HFF-Myc (cell line): ENCODE measurements around the gene PARN.

Experiments
- DNase-seq: peaks from one replicate; pipeline ENCODE4 v3.0.0-alpha.2; 2011; ENCODE audit warnings: low read depth; ENCODE audit errors: extremely low read depth
- H3K4me3 ChIP-seq: replicated peaks from 2 replicates; pipeline ENCODE4 v1.5.1; 2011; ENCODE audit warnings: low read depth, mild to moderate bottlenecking, control low read depth, low read length
- CTCF ChIP-seq: IDR thresholded peaks from 2 replicates; pipeline ENCODE4 v1.5.1; 2012; ENCODE audit warnings: mild to moderate bottlenecking, low read depth, low read length, control low read depth; ENCODE audit errors: missing control alignments

The PARN gene

DNA sequence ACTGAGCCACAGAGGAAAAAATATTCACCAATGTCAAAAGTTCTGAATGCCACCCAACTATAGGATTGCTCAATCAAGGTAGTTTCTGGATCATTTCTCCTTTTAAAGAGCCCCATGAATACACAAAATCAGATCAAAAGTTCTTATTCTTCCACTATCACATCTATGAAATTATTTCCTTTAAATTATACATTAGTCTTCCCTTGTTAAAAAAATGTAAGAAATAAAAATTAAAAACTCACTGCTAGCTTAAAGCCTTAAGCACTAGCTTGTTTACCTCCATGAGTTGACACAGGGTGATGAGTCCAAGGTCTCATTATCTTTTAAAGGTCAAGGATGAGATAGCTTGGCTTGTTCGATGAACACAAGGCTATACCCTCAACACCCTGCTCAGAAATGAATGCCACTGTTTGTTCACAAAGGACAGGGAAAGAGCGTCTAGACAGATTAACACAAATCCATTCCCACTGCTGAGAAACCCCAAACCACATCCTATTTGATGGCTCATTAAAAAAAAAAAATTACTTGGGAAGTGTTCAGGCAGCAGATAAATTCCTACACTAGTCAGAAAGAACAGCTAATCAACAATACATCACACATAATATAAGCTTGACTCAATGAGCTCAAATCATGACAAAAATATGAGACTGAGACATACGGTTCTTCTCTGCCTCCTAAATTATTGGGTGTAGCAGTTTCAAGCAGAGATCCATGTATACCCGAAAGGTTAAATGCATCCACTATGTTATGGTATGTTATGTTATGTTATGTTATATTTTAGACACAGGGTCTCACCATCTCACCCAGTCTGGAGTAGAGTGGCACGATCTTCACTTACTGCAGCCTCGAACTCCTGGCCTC, 118.9 kb downstream of the PARN start:
- TF ChIP-seq CTCF, result no peak
- H3K4me3 ChIP-seq, result no peak overlapping the region
- no peak for DNase-seq

DNA sequence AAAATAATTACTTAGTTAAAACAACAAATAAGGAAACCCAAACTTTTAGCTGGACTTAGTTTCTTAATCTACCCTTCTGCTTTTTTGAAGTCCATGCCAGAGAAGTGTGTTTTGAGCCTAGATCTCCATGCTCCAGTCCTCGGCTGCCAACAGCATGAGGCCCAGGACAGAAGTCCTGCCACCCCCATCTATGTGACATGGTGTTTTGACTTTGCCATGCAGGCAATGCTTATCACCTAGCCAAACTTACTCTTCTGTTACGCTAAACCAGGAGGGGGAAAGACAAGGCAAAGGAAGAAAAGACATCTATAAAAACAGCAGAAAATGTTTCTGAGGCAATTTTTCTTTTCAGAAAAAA, 119.5 kb downstream of the PARN start:
- DNase-seq, result no peak
- H3K4me3 ChIP-seq, result no peak overlapping the region
- TF ChIP-seq CTCF, result no peak

DNA sequence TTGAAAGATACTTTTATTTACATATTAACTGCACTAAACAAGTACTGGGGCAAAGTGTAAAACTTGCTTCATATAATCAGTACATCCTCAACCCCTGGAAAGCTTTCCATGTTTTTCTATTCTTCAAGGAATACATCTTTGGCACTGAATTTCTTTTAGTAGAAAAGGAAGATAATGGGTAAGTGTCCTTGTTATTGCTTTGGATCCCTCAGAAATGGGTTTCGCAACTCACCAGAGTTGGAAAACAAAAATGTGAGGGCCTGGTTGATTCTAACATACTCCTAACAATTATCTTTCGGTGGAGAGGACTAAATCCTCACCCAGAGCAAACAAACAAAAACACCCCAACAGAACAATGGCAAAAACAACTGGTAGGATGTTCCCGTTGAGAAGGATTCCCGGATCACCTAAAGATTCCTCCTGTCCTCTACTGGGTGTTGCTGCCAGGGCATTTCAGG, 120.4 kb downstream of the PARN start:
- TF ChIP-seq CTCF, result no peak
- H3K4me3 ChIP-seq, result no peak overlapping the region
- no peak for DNase-seq

GRCh38 chr16:14509055-14509454, 121.0 kb downstream of the PARN start:
- H3K4me3 ChIP-seq, result no peak overlapping the region
- DNase-seq, result no peak
- no peak for TF ChIP-seq CTCF

DNA sequence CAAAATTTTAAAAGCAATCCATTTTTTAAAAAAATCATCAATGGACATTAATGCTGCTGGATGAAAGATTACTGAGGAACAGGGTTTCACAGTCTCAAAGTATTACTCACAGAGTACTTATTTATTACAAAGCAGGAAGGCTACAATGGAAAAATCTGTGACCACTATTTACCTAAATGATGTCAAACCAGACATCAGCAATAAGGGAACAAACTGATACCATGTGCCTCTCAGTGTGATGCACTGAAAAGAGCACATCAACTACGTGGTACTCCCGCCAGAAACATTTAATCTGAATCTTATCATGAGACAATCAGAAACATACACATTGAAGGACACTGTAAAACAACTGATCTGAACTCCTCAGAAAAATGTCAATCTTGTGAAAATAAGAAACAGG, 124.2 kb downstream of the PARN start:
- H3K4me3 ChIP-seq, result no peak overlapping the region
- TF ChIP-seq CTCF, result no peak
- DNase-seq, result no peak

- no peak overlapping the region for H3K4me3 ChIP-seq
- TF ChIP-seq CTCF, result no peak
- DNase-seq, result no peak
Observed at GRCh38 chr16:14502932-14503741, 126.9 kb downstream of the PARN start.
